Liver (tissue), 9 donors: ENCODE measurements around the gene TWIST1. TPM values are rescaled to one million over a fixed set of nuclear protein-coding genes. Genes with fewer than 3 reads are reported as not detected.

Experiments used
- DNase-seq: peaks from one replicate; pipeline ENCODE4 v3.0.0-alpha.2; 2017; ENCODE audit warnings: low spot score
- H3K27ac ChIP-seq, 2 donors: one replicate each; pipeline ENCODE4 v1.7.0; 2013; ENCODE audit warnings: inconsistent platforms in 2 of 2, low read length in 2 of 2, control low read depth in 1 of 2, low read depth in 1 of 2, mild to moderate bottlenecking in 1 of 2
- H3K27me3 ChIP-seq, 4 donors: one replicate each; pipeline versions ENCODE4 v1.6.1 to v1.7.0; 2013; ENCODE audit warnings: low read length in 3 of 4, inconsistent platforms in 1 of 4, mild to moderate bottlenecking in 1 of 4, moderate library complexity in 1 of 4; ENCODE audit not compliant: control insufficient read depth in 4 of 4, insufficient read depth in 4 of 4
- H3K36me3 ChIP-seq, 4 donors: one replicate each; pipeline versions ENCODE4 v1.6.1 to v1.7.0; 2013; ENCODE audit warnings: low read length in 3 of 4, mild to moderate bottlenecking in 3 of 4, low read depth in 1 of 4, moderate library complexity in 1 of 4; ENCODE audit not compliant: control insufficient read depth in 4 of 4, insufficient read depth in 3 of 4
- H3K4me1 ChIP-seq, 4 donors: one replicate each; pipeline versions ENCODE4 v1.6.1 to v1.7.0; 2013; ENCODE audit warnings: low read length in 3 of 4, mild to moderate bottlenecking in 3 of 4, moderate library complexity in 1 of 4; ENCODE audit not compliant: control insufficient read depth in 4 of 4, insufficient read depth in 4 of 4
- H3K4me3 ChIP-seq, 3 donors: one replicate each; pipeline versions ENCODE4 v1.6.1 to v1.7.0; 2013; ENCODE audit warnings: low read length in 3 of 3, control low read depth in 1 of 3, low read depth in 1 of 3, mild to moderate bottlenecking in 1 of 3
- H3K9ac ChIP-seq, 2 donors: one replicate each; pipeline ENCODE4 v1.7.0; 2013; ENCODE audit warnings: low read length in 2 of 2, mild to moderate bottlenecking in 2 of 2, moderate library complexity in 2 of 2, control low read depth in 1 of 2, low read depth in 1 of 2
- H3K9me3 ChIP-seq, 4 donors: one replicate each; pipeline versions ENCODE4 v1.6.1 to v1.7.0; 2013; ENCODE audit warnings: low read length in 3 of 4; ENCODE audit not compliant: control insufficient read depth in 4 of 4
- ATF3 ChIP-seq: IDR thresholded peaks from 2 replicates; pipeline ENCODE4 v1.6.1; 2016; ENCODE audit warnings: antibody characterized with exemption
- CTCF ChIP-seq: fragments of 150-350 bp; IDR thresholded peaks from 2 replicates; pipeline ENCODE4 v1.5.1; 2017; ENCODE audit warnings: improper control_type of control experiment, low read depth, low read length; ENCODE audit not compliant: missing input control
- FOXA1 ChIP-seq: IDR thresholded peaks from 2 replicates; pipeline ENCODE4 v1.6.1; 2016; ENCODE audit warnings: antibody characterized with exemption
- FOXA2 ChIP-seq: IDR thresholded peaks from 2 replicates; pipeline ENCODE4 v1.6.1; 2016; ENCODE audit warnings: antibody characterized with exemption
- GABPA ChIP-seq, 2 donors: IDR thresholded peaks in 1 of 2; conservative IDR thresholded peaks in 1 of 2; 2 replicates each; pipeline ENCODE4 v1.6.1; 2016; ENCODE audit warnings: antibody characterized with exemption in 2 of 2, mild to moderate bottlenecking in 1 of 2, moderate library complexity in 1 of 2
- HNF4G ChIP-seq: IDR thresholded peaks from 2 replicates; pipeline ENCODE4 v1.6.1; 2016; ENCODE audit warnings: antibody characterized with exemption
- RAD21 ChIP-seq, 2 donors: IDR thresholded peaks; 2 replicates each; pipeline ENCODE4 v1.6.1; 2016; ENCODE audit warnings: antibody characterized with exemption in 2 of 2, mild to moderate bottlenecking in 2 of 2
- REST ChIP-seq: IDR thresholded peaks from 2 replicates; pipeline ENCODE4 v1.6.1; 2016; ENCODE audit warnings: antibody characterized with exemption, mild to moderate bottlenecking
- TAF1 ChIP-seq: conservative IDR thresholded peaks from 2 replicates; pipeline ENCODE4 v1.6.1; 2016; ENCODE audit warnings: antibody characterized with exemption, mild to moderate bottlenecking
- WGBS: extraction: QIAGEN DNeasy Blood & Tissue Kit; methylation state at CpG from one replicate; pipeline ENCODE4 v1.1.7; 2013; 5-methylcytosine and 5-hydroxymethylcytosine counted together
- polyA plus RNA-seq, 2 donors: library from polyadenylated mRNA; stranded (reverse) in 1 of 2; unstranded in 1 of 2; fragments of 200-250 nt in 1 of 2; fragments of >200 nt in 1 of 2; fragmentation: Nextera tagmentation in 1 of 2; extraction: Ambion mirVana in 1 of 2; gene quantifications; one replicate each; pipeline versions ENCODE4 v1.2.1 to v1.2.3, GENCODE V29; 2013 to 2015
- total RNA-seq, 2 donors: library from RNA; depleted of rRNA; stranded (reverse); fragments of >200 nt; gene quantifications; one replicate each; pipeline ENCODE4 v1.2.3, GENCODE V29; 2014
- donor health status: healthy.
- donor health status: healthy.
- donor health status: healthy.
- donor health status: healthy.
- donor health status: healthy.

The TWIST1 gene
- total and polyA plus RNA-seq, 4 donors, result 0.15 to 0.19 (median 0.17) TPM; not detected in 1

DNA sequence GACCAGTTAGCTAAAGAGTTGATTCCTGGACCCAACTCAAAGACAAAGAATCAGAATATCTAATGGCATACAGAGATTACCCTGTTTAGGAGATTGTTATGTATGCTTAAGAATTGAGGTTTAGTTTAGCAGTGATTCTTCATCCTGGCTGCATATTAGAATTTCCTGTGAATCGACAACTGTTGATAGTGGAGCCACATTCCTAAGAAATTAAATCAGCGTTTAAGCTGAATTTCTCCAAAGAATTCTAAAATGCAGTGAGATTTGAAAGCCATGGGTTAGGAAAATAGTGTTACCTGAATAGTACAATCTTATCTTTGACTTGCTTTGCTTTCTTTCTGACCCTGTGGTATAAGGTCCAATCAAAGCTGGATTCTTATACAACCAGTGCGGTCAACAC, 44.2 kb upstream of the TWIST1 start (continued):
- no peak for TF ChIP-seq REST
- TF ChIP-seq HNF4G, result no peak
- TF ChIP-seq RAD21 (IDR thresholded peaks at IDR 0.05), result no peak
- no peak for TF ChIP-seq FOXA2
- TF ChIP-seq TAF1, result no peak
- no peak for TF ChIP-seq GABPA (IDR thresholded peaks at IDR 0.05 in 1 of 2, conservative IDR thresholded peaks at IDR 0.05 in 1 of 2)

DNA sequence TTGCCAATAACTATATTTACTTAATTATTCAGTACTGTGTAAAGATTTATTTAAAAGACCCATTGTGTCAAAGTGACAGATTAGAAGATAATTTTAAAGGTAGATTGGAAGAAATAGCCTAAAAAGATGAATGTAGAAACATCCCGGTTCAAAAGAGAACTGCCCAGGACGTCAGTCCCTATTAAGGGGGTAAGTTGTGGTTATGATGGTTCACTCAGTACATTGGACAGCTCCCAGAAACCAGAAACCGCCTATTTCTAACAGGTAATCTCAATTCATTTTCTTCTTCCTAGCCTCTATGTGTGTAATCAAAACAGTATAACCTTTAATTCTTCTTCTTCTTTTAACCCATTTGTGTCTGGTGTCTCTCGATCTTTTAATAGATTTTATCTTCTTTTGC, 29.3 kb upstream of the TWIST1 start:
- Histone ChIP-seq H3K4me1 (no peaks in the 10 kb centered on the region), H3K9ac (no peak overlapping the region), H3K27me3 (peaks cover 0 to 3% (median 2%) of the 10 kb centered on the region in 4 donors), H3K36me3 (no peaks in the 10 kb centered on the region), H3K9me3 (no peaks in the 10 kb centered on the region), H3K27ac (no peak overlapping the region), H3K4me3 (no peak overlapping the region)
- no peak for DNase-seq
- TF ChIP-seq CTCF (no peak), HNF4G (no peak), REST (peak; percentile 93), ATF3 (no peak)
- WGBS, result 7% methylated on average over 4 of the region's 4 CpGs

DNA sequence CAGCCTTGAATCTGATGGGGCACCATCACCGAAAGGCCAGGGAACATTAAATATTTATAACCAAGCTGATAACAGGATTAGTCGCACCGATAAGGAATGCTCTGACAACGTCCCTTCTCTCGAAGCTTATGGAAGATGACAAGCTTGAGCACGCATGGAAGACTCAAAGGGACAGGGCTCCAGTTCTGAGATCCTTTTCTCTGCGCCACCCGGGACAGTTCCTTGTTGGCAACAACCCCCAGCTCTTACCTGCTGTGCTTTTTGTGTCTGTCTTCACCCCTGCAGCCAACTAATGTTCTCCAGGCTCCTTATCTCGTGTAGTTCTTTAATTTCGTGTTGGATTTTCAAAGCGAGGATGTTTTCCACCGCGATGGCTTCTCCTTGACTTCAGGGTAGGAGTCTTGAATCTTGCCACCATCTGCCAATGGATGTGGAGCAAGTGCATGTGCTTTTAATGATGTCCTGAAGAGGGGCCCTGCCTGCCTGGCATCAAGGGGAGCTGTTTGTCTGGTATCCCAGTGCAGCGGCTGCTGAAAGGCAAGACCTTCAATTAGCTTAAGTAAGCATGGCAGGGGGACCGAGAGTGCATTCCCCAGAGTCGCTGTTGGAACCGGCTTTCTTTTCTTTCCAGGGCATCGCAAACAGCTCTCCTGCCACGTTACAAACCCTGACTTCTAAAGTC, 28.1 kb upstream of the TWIST1 start:
- H3K4me1 ChIP-seq, result no peaks in the 10 kb centered on the region
- TF ChIP-seq FOXA2 (no peak), FOXA1 (no peak)
- 7% methylated on average over 19 of the region's 19 CpGs for WGBS
- H3K9ac ChIP-seq, result no peak overlapping the region
- no peaks in the 10 kb centered on the region for H3K36me3 ChIP-seq
- H3K27ac ChIP-seq, result no peak overlapping the region
- H3K27me3 ChIP-seq, result peaks cover 0 to 3% (median 2%) of the 10 kb centered on the region in 4 donors
- H3K4me3 ChIP-seq, result no peak overlapping the region
- no peak for DNase-seq
- H3K9me3 ChIP-seq, result no peaks in the 10 kb centered on the region
